Loucy (cell line): ENCODE results near the gene DENND5A.

Experiments
- H2AFZ ChIP-seq: fragments of 200-600 bp; sonication (generic); 2 replicates; pipeline ENCODE4 v1.6.0; 2016; ENCODE audit warnings: antibody characterized with exemption, mild to moderate bottlenecking, low read length, moderate library complexity
- H3F3A ChIP-seq: fragments of 200-600 bp; 2 replicates; pipeline ENCODE4 v1.6.0; 2016; ENCODE audit warnings: antibody characterized with exemption, low read depth, mild to moderate bottlenecking
- H3K27me3 ChIP-seq: fragments of 200-600 bp; sonication (generic); 2 replicates; pipeline ENCODE4 v1.6.1; 2014; ENCODE audit warnings: low read length, mild to moderate bottlenecking; ENCODE audit not compliant: insufficient read depth, poor library complexity, severe bottlenecking
- H3K36me3 ChIP-seq: fragments of 200-600 bp; sonication (generic); 2 replicates; pipeline ENCODE4 v1.6.1; 2016; ENCODE audit warnings: low read length; ENCODE audit not compliant: insufficient read depth
- H3K4me1 ChIP-seq: fragments of 200-600 bp; sonication (generic); 2 replicates; pipeline ENCODE4 v1.5.1; 2014; ENCODE audit warnings: low read length, mild to moderate bottlenecking; ENCODE audit not compliant: insufficient read depth, poor library complexity, severe bottlenecking
- H3K4me2 ChIP-seq: fragments of 200-600 bp; sonication (generic); 2 replicates; pipeline ENCODE4 v1.6.0; 2014; ENCODE audit warnings: antibody characterized with exemption, low read length, low read depth, mild to moderate bottlenecking; ENCODE audit not compliant: poor library complexity, severe bottlenecking
- H3K4me3 ChIP-seq: fragments of 200-600 bp; sonication (generic); 2 replicates; pipeline ENCODE4 v1.5.1; 2014; ENCODE audit warnings: low read length, mild to moderate bottlenecking, mixed read lengths; ENCODE audit not compliant: poor library complexity, severe bottlenecking
- H3K79me2 ChIP-seq: fragments of 200-600 bp; sonication (generic); 2 replicates; pipeline ENCODE4 v1.6.1; 2014; ENCODE audit warnings: low read length; ENCODE audit not compliant: insufficient read depth
- H3K9ac ChIP-seq: fragments of 200-600 bp; sonication (generic); 2 replicates; pipeline ENCODE4 v1.6.0; 2014; ENCODE audit warnings: mild to moderate bottlenecking, low read depth, low read length, moderate library complexity; ENCODE audit not compliant: poor library complexity, severe bottlenecking
- H3K9me2 ChIP-seq: fragments of 200-600 bp; sonication (generic); replicated peaks from 2 replicates; pipeline ENCODE4 v1.6.1; 2016; ENCODE audit warnings: low read depth, low read length, mixed read lengths
- H3K9me3 ChIP-seq: fragments of 200-600 bp; sonication (generic); 2 replicates; pipeline ENCODE4 v1.6.1; 2014; ENCODE audit warnings: mild to moderate bottlenecking, antibody characterized with exemption, low read length, low read depth; ENCODE audit not compliant: insufficient read depth
- H4K20me1 ChIP-seq: fragments of 200-600 bp; sonication (generic); 2 replicates; pipeline ENCODE4 v1.6.0; 2014; ENCODE audit warnings: antibody characterized with exemption, low read length, mild to moderate bottlenecking; ENCODE audit not compliant: insufficient read depth, poor library complexity, severe bottlenecking
- EZH2phosphoT487 ChIP-seq: fragments of 200-600 bp; IDR thresholded peaks from 2 replicates; pipeline ENCODE4 v1.6.1; 2018; ENCODE audit warnings: antibody characterized with exemption, mild to moderate bottlenecking, moderate library complexity, borderline replicate concordance
- TF ChIP-seq, protein P1 (sequence below): fragments of 200-600 bp; sonication (generic); conservative IDR thresholded peaks from 2 replicates; pipeline ENCODE4 v1.5.1; 2014; ENCODE audit warnings: mild to moderate bottlenecking, antibody characterized with exemption, low read length

Gene DENND5A

DNA sequence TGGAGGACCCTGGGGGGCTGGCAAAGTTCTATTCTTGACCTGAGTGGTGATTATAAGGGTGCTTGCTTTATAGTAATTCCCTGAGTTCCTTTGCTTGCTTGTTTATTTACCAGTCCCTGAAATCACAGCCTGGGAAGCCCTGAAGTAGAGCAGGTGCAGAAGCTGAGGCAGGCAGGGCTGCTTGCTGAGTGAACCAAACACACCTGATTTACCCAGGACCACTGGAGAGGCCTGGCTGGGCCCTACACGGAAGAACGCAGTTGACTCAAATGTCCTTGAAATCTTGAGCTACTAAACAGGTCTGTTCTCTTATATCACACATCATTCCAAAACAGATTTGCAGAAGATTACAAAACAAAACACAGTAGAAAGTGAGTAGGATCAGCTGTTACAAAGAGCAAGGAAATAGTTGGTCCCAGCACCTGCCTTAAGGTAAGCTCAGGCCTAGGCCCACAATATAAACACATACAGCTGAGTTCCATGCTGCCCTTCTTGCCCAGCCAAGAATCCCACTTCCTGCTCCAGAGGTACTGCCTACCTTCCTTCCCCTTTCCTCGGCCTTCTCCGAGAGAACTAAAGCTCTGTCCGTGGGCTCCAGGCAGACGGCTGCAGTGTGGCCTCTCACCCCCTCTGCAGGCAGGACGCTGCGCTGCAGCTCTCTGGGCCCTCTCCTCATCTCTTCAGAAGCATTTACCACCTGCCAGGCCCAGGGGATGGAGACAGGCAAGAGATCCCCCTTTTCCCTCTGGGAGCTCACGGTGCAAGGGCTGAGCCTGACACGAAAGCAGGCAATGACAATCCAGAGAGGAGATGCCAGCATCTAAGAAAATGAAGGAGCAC, 127.6 kb downstream of the DENND5A start:
- no peaks in the 10 kb centered on the region for H4K20me1 ChIP-seq
- no peak overlapping the region for H3K9ac ChIP-seq
- H3K4me3 ChIP-seq, result no peak overlapping the region
- H3K36me3 ChIP-seq, result peaks cover 23% of the 10 kb centered on the region; the same call in 1 of the 2 replicates
- no peaks in the 10 kb centered on the region for H3K9me2 ChIP-seq
- H2AFZ ChIP-seq, result no peak overlapping the region
- no peaks in the 10 kb centered on the region for H3K27me3 ChIP-seq
- H3K4me2 ChIP-seq, result no peak overlapping the region
- TF ChIP-seq, protein P1, sequence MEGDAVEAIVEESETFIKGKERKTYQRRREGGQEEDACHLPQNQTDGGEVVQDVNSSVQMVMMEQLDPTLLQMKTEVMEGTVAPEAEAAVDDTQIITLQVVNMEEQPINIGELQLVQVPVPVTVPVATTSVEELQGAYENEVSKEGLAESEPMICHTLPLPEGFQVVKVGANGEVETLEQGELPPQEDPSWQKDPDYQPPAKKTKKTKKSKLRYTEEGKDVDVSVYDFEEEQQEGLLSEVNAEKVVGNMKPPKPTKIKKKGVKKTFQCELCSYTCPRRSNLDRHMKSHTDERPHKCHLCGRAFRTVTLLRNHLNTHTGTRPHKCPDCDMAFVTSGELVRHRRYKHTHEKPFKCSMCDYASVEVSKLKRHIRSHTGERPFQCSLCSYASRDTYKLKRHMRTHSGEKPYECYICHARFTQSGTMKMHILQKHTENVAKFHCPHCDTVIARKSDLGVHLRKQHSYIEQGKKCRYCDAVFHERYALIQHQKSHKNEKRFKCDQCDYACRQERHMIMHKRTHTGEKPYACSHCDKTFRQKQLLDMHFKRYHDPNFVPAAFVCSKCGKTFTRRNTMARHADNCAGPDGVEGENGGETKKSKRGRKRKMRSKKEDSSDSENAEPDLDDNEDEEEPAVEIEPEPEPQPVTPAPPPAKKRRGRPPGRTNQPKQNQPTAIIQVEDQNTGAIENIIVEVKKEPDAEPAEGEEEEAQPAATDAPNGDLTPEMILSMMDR, result peak; percentile 98
- TF ChIP-seq EZH2phosphoT487, result no peak
- H3K9me3 ChIP-seq, result no peaks in the 10 kb centered on the region
- H3K4me1 ChIP-seq, result peaks cover 7% of the 10 kb centered on the region
- H3F3A ChIP-seq, result no peaks in the 10 kb centered on the region
- H3K79me2 ChIP-seq, result no peaks in the 10 kb centered on the region

DNA sequence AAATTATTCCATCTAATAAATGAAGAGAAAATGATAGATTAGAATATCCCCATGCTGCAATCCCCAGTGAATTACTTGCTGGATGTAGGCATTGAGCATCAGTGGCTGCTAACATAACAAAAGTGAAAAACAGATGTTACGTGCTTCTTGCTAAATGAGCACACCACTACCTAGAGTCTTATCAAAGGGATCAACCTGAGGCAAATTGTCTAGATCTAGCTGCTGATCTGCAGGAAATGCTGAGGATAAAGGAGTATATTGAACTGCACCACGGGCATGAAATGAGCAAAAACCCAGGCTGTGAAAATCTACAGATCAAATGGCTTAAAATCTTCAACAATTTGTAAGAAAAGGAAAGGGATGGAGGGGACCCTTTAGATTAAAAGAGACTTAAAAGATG, 128.4 kb downstream of the DENND5A start:
- Histone ChIP-seq H3K79me2 (no peaks in the 10 kb centered on the region), H3K4me1 (peaks cover 7% of the 10 kb centered on the region), H4K20me1 (no peaks in the 10 kb centered on the region), H3K9me3 (no peaks in the 10 kb centered on the region), H3K9ac (no peak overlapping the region), H3K9me2 (no peaks in the 10 kb centered on the region), H3K4me3 (no peak overlapping the region), H2AFZ (no peak overlapping the region), H3K27me3 (no peaks in the 10 kb centered on the region), H3F3A (no peaks in the 10 kb centered on the region), H3K36me3 (peaks cover 18% of the 10 kb centered on the region; the same call in 1 of the 2 replicates), H3K4me2 (no peak overlapping the region)
- TF ChIP-seq, protein P1, result no peak
- no peak for TF ChIP-seq EZH2phosphoT487

DNA sequence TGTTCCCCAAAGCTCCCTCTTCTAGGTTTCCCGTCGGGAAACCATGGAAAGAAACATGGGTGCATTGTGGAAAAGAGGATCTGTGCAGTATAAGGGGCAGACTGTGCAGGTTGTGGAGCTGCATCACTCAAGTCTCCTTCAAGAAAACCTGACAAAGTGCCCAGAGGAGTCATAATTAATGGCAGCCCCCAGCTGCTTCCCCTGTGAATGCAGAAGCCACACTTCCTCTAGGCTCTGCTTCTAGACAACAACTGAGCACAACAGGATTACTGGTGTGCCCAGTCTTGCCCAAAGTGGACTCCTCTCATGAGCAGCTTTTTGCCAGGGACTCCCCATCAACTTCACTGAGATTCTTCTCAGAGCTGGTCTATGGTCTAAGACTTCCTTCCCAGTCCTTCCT, 131.2 kb downstream of the DENND5A start:
- H3K9me2 ChIP-seq, result no peaks in the 10 kb centered on the region
- H3K9me3 ChIP-seq, result no peaks in the 10 kb centered on the region
- no peak overlapping the region for H3K4me3 ChIP-seq
- no peak overlapping the region for H2AFZ ChIP-seq
- H3K79me2 ChIP-seq, result no peaks in the 10 kb centered on the region
- no peaks in the 10 kb centered on the region for H3F3A ChIP-seq
- H3K36me3 ChIP-seq, result peaks cover under 1% of the 10 kb centered on the region; the same call in 1 of the 2 replicates
- H4K20me1 ChIP-seq, result no peaks in the 10 kb centered on the region
- no peak overlapping the region for H3K4me2 ChIP-seq
- no peak for TF ChIP-seq EZH2phosphoT487
- TF ChIP-seq, protein P1, result no peak
- no peak overlapping the region for H3K9ac ChIP-seq
- no peaks in the 10 kb centered on the region for H3K27me3 ChIP-seq
- peaks cover 7% of the 10 kb centered on the region for H3K4me1 ChIP-seq
